Activated CD8-positive, alpha-beta memory T cell treated with anti-CD3 and anti-CD28 coated beads for 36 hours (primary cell): ENCODE results near the gene LHFPL6. TPM values are rescaled to one million over a fixed set of nuclear protein-coding genes. Genes with fewer than 3 reads are reported as not detected.
"Not testable (repeated sequence)": the region's sequence is repeated elsewhere in the genome, so short reads cannot be mapped to it uniquely, and the experiment has no call there.

Source experiments
- CTCF ChIA-PET: fragments of 350-600 bp; sonication (Branson Sonifier 250); formaldehyde crosslinking; loops from one replicate; lab custom pipeline; 2021; ENCODE audit warnings: antibody characterized with exemption; lab: Charles Lee
- POLR2A ChIA-PET: fragments of 350-600 bp; sonication (Branson Sonifier 250); formaldehyde crosslinking; loops from one replicate; lab custom pipeline; 2021; ENCODE audit warnings: antibody characterized with exemption; lab: Charles Lee
- total RNA-seq, 2 experiments: library from RNA; stranded (reverse); gene quantifications; one replicate each; pipeline ENCODE4 v1.2.3, GENCODE V29; 2021

The LHFPL6 gene
- total RNA-seq, 2 experiments from 2014 or later, result 3.3 to 3.6 TPM

DNA sequence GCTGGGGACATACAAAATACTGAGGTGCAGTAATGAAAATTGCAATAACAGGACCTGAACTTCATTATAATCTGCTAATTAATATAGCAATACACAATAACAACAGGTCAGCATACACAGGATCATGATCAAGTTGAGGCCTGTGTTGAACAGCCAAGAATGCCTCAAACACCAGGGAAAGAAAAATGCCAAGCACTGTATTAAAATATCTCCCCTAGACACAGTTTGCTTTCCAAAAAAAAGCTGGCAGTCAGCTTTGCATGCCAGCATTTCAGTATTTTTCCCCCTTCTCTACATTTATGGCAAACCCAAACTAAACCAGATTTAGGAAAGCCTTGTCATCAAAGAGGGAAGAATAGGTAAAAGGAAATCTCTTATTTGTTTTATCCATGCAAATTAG lies 226.9 kb downstream of the LHFPL6 start:
- POLR2A ChIA-PET, result no interaction called here
- CTCF ChIA-PET, result no interaction called here

DNA sequence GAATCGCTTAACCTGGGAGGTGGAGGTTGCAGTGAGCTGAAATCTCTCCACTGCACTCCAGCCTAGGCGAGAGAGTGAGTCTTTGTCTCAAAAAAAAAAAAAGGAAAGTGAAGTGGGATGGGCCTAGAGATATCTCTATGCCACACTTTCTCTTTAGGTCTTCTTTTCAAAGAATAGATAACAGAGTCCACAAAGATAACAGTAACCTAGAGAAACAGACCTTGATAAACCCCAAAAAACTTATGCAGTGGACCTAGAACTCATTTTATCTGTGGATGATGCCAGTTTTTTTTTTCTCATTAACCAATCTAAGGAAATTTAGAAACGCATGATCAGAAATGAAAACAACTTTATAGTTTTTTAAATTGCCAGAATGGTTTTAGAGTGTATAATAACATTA lies 227.4 kb downstream of the LHFPL6 start:
- POLR2A ChIA-PET, result no interaction called here
- CTCF ChIA-PET, result no interaction called here

DNA sequence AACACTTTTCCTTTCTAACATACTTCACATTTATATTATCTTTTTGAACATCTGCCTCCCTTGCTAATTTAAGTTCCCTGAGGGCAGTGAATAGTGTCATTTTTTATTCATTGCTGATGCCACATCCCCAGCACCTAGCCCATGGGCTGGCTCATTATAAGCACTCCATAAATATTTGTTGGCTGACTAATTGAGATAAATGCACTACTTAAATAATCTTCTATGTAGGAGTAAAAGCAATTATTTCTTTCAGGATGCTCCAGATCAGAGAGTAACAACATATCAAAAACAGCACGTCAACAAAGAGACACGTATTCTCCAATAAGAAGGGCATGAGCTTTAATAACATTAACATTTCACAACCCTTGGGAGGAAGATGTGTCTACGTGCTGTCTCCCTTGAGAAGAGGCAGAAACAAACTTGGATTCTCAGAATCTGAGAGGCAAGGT lies 228.2 kb downstream of the LHFPL6 start:
- CTCF ChIA-PET, result no interaction called here
- POLR2A ChIA-PET, result no interaction called here

DNA sequence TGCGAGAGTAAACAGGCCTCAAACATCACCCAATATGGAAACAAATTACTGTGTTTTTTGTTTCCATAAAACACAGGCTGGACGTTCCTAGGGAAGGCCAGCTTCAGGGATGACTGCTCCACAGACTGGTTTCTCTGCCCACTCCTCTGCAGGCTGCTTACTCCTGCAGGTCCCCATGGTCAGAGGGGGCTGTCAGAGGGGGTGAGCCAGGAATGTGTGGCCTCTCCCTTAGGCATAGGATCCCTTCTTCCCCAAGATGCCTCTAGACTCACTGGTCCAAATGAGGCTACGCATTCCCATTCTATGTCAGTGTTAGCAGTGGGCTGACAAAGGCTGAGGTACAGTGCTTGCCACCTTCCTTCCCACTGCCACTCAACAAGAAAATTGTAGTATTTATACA lies 229.8 kb downstream of the LHFPL6 start:
- POLR2A ChIA-PET, result no interaction called here
- CTCF ChIA-PET, result no interaction called here

DNA sequence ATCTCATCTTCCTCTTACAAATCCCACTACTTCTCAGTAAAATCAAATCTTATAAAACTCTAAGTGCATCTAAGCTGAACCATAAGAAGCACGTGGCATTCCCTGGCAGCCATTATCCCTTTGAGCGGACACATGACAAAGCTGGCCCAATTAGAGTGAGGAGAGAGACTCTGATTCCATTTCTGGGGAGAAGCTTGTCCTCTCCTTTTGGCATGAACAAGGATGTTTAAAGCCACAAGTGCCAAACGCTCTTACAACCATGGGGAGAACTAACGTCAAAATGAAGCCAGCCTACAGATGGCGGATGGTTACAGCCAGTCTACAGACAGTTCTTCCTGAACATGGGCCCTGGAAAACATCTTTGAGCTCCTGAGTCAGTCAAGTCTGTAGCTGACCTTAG lies 231.3 kb downstream of the LHFPL6 start:
- ChIA-PET CTCF (no interaction called here), POLR2A (no interaction called here)

DNA sequence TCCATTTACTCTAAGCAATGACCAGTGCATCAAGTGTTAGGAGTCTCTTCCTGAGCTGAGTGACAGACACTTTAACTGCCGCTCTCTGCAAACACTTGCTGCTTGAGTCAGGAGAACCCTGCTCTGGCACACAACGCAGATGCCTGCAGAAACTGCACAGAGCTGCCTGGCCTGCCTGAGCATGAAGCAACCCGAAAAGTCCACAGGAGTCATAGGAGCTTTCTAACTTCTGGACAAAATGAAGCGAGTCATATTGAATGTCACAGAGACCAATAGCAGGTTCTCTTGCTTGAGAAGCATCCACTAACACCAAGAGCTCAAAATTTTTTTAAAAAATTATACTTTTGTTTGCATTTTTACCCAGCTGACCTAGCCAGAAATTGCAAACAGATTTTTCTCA lies 232.4 kb downstream of the LHFPL6 start:
- CTCF ChIA-PET, result no interaction called here
- POLR2A ChIA-PET, result no interaction called here

DNA sequence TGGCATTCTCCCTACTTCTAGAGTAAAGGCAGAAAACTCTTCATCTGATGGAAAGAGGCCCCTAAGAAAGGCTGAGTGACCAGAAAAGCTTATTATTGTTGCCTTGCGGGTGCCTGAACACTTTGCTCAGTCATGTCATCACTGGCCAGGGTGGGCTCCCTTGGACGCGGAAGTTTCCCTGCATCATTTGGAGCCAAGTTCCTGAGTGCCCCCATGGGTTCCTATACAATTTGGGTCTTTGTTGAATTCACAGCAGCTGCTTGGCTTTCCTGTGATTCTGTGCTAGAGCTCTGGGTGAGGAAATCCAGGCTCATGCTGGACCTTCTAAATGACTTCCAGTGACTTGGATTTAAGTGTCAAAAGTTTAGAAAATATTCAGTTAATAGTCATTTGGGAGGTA lies 232.9 kb downstream of the LHFPL6 start:
- ChIA-PET CTCF (no interaction called here), POLR2A (no interaction called here)

DNA sequence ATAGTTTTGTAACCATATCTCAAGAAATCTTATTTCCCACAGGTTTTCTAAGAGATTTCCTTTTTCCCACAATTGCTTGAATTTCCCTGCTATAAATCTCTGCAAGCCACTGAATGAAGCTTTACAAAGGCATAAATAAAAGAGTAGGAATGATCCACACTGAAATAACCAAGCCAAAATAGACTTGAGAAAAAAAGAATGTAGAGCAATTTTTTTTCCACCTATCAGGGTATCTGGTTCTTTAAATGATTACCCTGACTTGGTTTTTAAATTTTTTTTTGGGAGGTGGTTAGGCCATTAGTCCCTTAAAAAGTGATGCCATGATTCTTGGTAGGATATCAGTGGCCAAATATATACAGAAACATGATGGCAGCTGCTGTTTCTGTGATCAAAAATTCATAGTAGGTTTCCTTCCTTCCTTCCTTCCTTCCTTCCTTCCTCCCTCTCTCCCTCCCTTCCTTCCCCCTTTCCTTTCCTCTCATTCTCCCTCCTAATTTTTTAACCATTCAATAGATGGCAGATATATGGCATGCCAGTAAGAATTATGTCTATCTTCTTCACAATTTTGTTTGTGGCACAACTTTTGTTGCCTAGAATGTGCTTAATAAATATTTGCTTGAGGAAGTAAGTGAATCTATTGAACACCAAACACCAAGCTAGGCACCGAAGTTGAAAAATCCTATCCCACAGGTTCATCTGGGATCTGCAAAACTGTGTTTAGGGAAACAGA lies 233.7 kb downstream of the LHFPL6 start:
- CTCF ChIA-PET, result no interaction called here
- POLR2A ChIA-PET, result no interaction called here

DNA sequence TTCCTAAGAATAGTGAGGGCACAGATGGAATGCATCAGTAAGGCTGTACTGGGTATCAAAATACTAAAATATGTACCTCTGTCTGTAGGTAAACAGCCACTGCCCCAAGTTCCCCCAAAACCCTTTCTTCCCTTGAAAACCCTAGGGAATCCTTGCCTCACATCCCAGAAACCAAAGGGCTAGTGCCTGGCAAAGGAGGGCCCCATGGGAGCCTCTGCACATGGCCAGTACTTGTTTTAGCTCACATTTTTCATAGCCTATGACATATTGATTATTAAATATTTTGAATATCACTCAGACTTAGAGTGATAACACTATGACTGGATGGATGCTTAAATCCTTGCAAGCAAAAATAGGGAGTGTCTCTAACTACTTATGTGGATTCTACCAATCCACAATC lies 237.1 kb downstream of the LHFPL6 start:
- ChIA-PET POLR2A (no interaction called here), CTCF (no interaction called here)

DNA sequence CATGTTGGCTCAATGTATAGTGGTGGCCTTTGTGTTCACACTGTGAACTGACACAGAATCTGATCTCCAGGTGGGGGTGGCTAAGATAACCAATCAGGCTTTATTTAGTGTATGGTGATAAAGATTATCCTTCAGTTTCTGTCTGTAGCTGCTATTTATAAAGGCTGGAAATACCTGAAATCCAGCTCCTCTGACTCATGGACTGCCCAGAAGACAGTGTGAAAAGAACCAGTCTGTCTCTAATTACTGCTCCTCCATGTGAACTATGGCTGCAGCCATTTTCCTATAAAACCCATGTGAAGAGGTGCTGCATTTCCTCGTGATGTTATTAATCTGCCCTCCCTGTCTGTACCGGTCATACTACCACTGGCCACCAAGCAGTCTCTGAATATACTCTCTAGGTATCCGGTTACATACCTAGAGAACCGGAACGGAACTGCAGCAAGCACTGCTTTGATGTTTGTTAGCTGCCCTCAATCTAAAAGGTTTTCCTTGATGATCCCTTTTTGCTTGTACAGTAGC lies 238.0 kb downstream of the LHFPL6 start:
- ChIA-PET CTCF (no interaction called here), POLR2A (no interaction called here)

DNA sequence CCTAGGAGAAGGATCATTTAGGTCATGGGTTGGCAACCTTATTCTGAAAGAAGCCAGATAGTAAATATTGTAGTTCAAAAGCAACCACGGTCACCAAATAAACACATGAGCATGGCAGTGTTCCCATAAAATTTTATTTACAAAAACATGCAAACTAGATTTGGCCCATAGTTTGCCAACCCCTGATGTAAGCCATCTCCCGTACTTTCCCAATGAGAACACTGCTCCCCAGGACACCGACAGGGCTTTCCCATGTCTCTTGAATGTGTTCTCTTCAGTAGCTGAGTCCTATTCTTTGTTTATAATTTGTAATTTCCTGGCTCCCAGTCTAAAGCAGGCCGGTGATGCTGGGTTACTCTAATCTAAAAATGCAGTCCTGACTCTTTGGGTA lies 239.6 kb downstream of the LHFPL6 start:
- ChIA-PET CTCF (no interaction called here), POLR2A (no interaction called here)

DNA sequence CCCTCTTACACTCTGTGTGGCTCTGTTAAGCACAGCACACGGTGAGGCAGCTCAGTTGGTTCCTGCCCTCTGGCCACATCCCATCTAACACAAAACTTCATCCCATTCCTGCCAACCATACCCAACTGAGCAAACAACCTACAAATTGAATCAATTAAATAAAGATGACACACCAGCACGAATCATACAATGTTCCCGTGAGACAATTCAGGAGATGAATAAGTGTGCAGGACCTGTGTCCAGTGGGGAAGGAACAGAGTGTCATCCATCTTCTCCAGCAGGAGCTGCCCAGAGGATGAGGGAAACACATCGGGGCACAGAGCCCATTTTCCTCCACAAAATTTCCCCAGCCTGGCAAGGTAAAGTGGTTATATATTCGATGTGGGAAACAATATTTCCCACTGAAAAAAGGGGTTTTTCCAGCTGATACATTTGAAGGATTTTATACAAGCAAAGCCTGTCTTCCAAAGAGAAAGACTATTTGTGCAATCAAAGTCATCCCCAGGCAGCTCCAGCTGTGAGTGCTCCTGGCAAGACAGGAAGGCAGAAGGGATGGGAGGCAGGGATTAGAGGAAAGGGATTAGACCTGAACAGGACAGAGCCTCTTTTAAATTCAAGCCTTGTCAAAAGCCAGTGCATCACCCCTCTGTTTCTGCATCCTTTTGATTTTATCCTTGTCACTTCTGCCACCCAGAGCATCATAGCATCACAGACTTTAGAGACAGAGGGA lies 240.2 kb downstream of the LHFPL6 start:
- ChIA-PET CTCF (no interaction called here), POLR2A (no interaction called here)

DNA sequence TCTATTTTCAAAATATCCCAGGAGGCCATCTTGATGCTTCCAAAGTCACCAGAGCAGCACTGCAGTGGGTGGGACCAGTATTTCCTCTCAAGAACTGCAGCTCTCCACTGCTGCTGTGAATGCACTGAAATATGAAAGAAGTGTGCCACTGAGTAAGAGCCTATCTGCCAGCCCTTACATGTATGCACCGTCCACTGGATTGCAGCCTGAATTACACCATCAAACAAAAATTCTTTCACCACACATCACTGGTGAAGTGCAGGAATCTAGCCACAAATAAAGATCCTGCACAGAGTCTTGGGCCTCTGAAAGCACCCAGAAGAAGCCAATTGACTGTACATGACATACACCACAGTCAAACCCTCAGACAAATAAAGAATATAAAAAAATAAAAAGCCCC lies 249.0 kb downstream of the LHFPL6 start:
- CTCF ChIA-PET, result no interaction called here
- POLR2A ChIA-PET, result no interaction called here

DNA sequence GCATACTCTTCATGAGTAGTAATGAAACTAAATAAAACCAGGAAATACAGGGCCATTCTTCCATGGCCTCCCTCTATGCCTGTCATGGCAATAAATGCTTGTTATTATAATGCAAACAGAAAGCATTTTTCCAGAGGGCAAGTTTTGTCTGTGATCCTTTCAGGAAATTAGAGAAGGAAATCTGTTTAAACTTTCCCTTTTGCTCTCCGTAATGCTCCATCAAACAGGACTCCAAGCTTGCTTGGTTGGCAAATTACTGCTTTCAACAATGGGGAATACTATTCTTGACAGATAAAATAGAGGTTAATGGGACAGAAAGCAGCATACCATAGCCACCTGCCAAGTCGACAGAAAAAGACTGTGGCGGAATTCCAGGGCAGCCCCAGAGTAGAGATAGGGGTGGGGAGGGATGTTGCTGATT lies 252.5 kb downstream of the LHFPL6 start:
- CTCF ChIA-PET, result no interaction called here

DNA sequence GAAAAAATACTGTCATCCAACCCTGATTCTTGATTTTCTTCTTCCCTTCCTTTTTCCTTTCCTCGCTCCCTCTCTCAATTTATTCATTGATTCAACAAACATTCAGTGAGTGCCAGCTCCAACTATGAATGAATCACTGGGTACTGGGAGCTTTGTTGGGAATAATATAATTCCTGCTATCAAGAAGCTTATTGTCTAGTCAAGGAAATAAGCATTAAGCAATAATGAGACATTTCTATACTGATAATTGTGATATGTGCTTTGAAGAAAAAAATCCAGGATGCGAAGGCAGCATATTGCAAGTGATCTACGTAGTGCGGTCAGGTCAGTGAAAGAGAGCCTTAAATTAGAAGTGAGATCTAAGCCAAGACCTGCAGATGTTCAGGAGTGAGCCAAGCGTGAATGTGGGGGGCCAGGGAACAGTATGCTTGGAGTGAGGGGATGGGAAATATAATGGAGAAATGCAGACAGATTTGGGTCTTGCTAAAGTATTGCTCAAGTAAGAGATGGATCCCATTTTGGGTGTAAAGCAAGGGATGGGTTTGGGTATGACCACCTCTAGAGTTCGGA lies 253.5 kb downstream of the LHFPL6 start:
- ChIA-PET CTCF (no interaction called here), POLR2A (no interaction called here)

More for the DNA sequence above, 252.5 kb downstream of the LHFPL6 start:
- POLR2A ChIA-PET, result no interaction called here

DNA sequence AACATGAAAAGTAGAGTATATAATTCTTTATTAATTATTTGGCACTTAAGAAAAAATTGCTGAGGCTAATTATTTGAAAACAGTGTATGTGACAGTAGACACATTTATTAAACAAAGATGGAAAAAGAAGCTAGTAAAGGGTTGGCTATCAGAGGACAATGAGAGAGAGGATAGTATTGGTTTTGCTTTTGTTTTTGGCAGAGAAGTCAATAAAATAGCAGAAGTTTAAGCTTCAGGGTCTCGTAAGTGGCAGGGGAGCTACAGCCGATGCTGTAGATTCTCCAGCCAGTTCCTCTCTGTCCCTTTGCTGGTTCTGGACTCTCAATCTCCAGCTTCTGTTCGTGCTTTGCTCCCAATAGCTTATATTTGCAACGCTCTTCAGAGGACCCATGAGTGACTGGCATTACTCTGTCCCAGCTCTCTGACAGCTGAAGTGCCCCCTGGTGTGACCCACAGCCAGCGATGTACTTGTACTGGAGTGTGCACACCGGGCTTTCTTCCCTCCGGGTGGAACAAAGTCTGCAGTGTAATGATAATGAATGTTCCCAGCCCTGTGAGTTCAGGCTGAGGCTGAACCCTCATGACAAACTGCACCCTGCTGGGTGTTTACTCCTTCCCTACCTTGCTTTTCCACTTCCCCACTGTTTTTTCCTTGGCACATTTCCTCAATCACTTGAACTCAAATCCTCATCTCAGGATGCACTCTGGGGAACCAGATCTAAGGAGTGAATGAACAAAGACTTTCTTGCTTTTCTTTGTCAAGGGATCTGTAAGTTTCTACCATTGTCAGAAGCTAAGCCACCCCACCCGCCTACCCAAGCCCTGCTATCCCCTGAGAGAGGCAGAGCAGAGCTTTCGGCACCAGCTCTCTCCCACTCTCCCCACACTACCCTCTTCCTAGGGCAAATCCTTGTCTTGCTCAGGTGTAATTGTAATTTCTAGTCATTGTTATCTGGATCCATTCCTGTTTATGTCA lies 254.8 kb downstream of the LHFPL6 start:
- ChIA-PET POLR2A (no interaction called here), CTCF (no interaction called here)

DNA sequence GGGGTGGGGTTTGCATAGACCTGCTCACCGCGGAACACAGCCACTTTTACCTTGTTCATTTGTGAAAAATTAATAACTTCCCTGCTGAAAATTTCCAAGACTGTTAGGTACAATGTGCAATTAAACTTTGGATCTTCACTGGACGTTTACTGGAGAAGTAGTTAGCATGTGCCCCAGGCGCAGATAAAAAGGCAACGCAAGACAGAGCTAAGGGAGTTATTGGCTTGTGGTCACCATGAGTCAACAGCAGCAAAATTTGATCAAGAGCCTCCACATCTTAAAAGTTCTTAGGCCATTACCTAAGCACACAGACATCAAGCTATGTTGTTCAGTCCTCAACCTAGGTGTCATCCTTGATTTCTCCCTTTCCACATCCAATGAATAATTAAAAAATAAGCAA lies 257.0 kb downstream of the LHFPL6 start:
- ChIA-PET POLR2A (no interaction called here), CTCF (no interaction called here)

DNA sequence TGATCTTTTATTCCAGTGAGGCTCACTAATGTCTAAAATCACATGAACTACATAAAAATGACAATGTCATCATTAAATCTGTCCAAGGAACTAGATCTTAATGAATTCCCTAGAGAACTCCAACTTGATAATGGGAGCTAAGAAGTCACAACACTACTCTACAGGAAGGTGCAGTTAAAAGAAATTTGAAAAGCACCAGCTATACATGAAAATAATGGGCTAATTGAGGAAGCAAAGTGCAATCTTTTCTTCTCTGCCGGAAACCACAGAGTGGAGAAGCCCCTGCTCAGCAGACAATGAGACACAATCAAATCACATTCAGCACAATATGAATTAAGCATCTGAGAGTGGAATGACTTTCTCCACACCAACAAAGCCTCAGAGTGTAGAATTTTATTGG lies 261.7 kb downstream of the LHFPL6 start:
- CTCF ChIA-PET, result no interaction called here
- POLR2A ChIA-PET, result no interaction called here

DNA sequence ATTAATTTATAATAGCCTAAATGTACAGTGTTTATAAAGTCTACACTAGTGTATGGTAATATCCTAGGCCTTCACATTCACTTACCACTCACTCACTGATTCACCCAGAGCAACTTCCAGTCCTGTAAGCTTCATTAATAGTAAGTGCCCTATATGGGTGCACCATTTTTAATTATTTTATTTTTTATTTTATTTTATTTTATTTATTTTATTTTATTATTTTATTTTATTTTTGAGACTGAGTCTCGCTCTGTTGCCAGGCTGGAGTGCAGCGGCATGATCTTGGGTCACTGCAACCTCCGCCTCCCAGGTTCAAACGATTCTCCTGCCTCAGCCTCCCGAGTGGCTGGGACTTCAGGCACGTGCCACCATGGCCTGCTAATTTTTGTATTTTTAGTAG lies 264.9 kb downstream of the LHFPL6 start:
- CTCF ChIA-PET, result not testable (repeated sequence)

DNA sequence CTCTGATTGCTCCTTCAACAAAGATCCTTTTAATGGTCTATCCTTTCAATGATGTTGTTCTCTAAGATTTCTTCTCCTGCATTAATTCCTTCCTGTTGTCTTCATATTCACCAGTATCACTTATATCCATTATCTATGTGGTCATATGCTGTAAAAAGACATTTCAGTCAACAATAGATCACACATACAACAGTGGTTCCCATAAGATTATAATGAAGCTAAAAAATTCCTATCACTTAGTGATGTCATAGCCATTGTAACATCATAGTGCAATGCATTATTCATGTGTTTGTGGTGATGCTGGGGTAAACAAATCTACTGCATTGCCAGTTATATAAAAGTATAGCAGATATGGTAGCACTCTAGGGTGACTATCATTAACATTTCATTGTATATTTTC lies 266.1 kb downstream of the LHFPL6 start:
- CTCF ChIA-PET, result no interaction called here
- POLR2A ChIA-PET, result no interaction called here

More for the DNA sequence above, 264.9 kb downstream of the LHFPL6 start:
- POLR2A ChIA-PET, result not testable (repeated sequence)
